HepG2 (cell line): Measurements from ENCODE around the gene FSHB.
A peak's percentile ranks its signal among the peaks of the same experiment; 100 is the strongest.

Experiments
- CHD2 ChIP-seq: IDR thresholded peaks from 2 replicates; pipeline ENCODE4 v1.6.1; 2011; ENCODE audit warnings: low read depth, low read length, improper control_type of control experiment
- EP300 ChIP-seq, 3 experiments: sonication (generic) in 1 of 3; formaldehyde crosslinking in 1 of 3; IDR thresholded peaks; 2 replicates each; pipeline versions ENCODE4 v1.5.1 to v1.6.1; 2011 to 2020; ENCODE audit warnings: low read depth in 2 of 3, low read length in 2 of 3, borderline replicate concordance in 1 of 3, improper control_type of control experiment in 1 of 3, mild to moderate bottlenecking in 1 of 3, missing genetic modification reagents in 1 of 3, moderate library complexity in 1 of 3
- ETV6 ChIP-seq: sonication (generic); formaldehyde crosslinking; conservative IDR thresholded peaks from 2 replicates; pipeline ENCODE4 v1.4.0; 2020; ENCODE audit warnings: missing genetic modification reagents
- FOXK1 ChIP-seq: sonication (generic); formaldehyde crosslinking; IDR thresholded peaks from 2 replicates; pipeline ENCODE4 v1.4.0; 2020; ENCODE audit warnings: low read depth, missing genetic modification reagents, borderline replicate concordance
- HNRNPLL ChIP-seq: fragments of 200-400 bp; formaldehyde crosslinking; IDR thresholded peaks from 2 replicates; pipeline ENCODE4 v1.6.1; 2017; ENCODE audit warnings: mild to moderate bottlenecking, low read depth, low read length; ENCODE audit not compliant: poor library complexity, severe bottlenecking
- MZF1 ChIP-seq: sonication (generic); formaldehyde crosslinking; IDR thresholded peaks from 2 replicates; pipeline ENCODE4 v1.8.1; 2023; ENCODE audit warnings: mild to moderate bottlenecking, missing genetic modification reagents, borderline replicate concordance
- NCOA2 ChIP-seq: sonication (generic); formaldehyde crosslinking; IDR thresholded peaks from 2 replicates; pipeline ENCODE4 v1.8.0; 2022; ENCODE audit warnings: inconsistent platforms
- SP1 ChIP-seq, 2 experiments: fragments of 450-650 bp in 1 of 2; sonication (generic) in 1 of 2; formaldehyde crosslinking in 1 of 2; IDR thresholded peaks; 2 replicates each; pipeline versions ENCODE4 v1.4.0 to v1.6.1; 2016 to 2020; ENCODE audit warnings: missing genetic modification reagents in 1 of 2
- ZNF331 ChIP-seq: sonication (generic); formaldehyde crosslinking; IDR thresholded peaks from 2 replicates; pipeline ENCODE4 v1.4.0; 2020; ENCODE audit warnings: missing genetic modification reagents
- ZNF629 ChIP-seq: sonication (generic); formaldehyde crosslinking; conservative IDR thresholded peaks from 2 replicates; pipeline ENCODE4 v1.5.0; 2020; ENCODE audit warnings: missing genetic modification reagents
- TF ChIP-seq, protein P1 (sequence below): sonication (generic); formaldehyde crosslinking; IDR thresholded peaks from 2 replicates; pipeline ENCODE4 v1.9.0; 2021; ENCODE audit warnings: missing genetic modification reagents, borderline replicate concordance
- TF ChIP-seq, protein P2 (sequence below), 2 experiments: sonication (generic) in 1 of 2; formaldehyde crosslinking in 1 of 2; IDR thresholded peaks; 2 replicates each; pipeline versions ENCODE4 v1.5.1 to v1.6.1; 2011 to 2020; ENCODE audit warnings: borderline replicate concordance in 1 of 2, low read depth in 1 of 2, low read length in 1 of 2, mild to moderate bottlenecking in 1 of 2, missing genetic modification reagents in 1 of 2, moderate library complexity in 1 of 2
- TF ChIP-seq, protein P3 (sequence below): sonication (generic); formaldehyde crosslinking; IDR thresholded peaks from 2 replicates; pipeline ENCODE4 v1.4.0; 2020; ENCODE audit warnings: mild to moderate bottlenecking, missing genetic modification reagents
- TF ChIP-seq, protein P4 (sequence below): sonication (generic); formaldehyde crosslinking; IDR thresholded peaks from 2 replicates; pipeline ENCODE4 v1.5.0; 2020; ENCODE audit warnings: mild to moderate bottlenecking, missing genetic modification reagents, moderate library complexity

DNA sequence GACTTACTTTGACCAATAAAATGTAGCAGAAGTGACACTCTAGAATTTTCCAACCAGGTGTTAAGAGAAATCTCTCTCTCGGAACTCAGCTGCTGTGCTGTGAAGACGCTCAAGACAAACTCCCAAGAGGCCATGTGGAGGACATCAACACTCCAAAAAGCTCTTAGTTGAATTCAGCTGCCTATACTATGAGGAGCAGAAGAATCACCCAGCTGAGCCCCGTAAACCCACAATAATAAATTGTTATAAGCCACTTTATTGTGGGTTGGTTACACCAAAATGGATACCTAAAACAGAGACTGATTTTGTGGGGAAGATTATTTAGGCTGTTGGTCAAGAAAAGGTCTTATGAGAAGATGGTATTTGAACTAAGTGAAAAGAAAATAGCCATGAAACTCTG is 44.1 kb upstream of the FSHB start:
- no peak for TF ChIP-seq HNRNPLL
- TF ChIP-seq, protein P1, sequence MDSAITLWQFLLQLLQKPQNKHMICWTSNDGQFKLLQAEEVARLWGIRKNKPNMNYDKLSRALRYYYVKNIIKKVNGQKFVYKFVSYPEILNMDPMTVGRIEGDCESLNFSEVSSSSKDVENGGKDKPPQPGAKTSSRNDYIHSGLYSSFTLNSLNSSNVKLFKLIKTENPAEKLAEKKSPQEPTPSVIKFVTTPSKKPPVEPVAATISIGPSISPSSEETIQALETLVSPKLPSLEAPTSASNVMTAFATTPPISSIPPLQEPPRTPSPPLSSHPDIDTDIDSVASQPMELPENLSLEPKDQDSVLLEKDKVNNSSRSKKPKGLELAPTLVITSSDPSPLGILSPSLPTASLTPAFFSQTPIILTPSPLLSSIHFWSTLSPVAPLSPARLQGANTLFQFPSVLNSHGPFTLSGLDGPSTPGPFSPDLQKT (CRISPR knock-in tag) = no peak
- no peak for TF ChIP-seq CHD2
- TF ChIP-seq SP1 (IDR thresholded peaks at IDR 0.05) = no peak
- no peak for TF ChIP-seq SP1 (CRISPR knock-in tag; IDR thresholded peaks at IDR 0.05)
- TF ChIP-seq, protein P2, sequence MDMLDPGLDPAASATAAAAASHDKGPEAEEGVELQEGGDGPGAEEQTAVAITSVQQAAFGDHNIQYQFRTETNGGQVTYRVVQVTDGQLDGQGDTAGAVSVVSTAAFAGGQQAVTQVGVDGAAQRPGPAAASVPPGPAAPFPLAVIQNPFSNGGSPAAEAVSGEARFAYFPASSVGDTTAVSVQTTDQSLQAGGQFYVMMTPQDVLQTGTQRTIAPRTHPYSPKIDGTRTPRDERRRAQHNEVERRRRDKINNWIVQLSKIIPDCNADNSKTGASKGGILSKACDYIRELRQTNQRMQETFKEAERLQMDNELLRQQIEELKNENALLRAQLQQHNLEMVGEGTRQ (IDR thresholded peaks at IDR 0.05; ENCODE audit: low read depth, low read length) = no peak
- TF ChIP-seq, protein P2 (CRISPR knock-in tag; IDR thresholded peaks at IDR 0.05; ENCODE audit: borderline replicate concordance) = no peak
- TF ChIP-seq ZNF629 (CRISPR knock-in tag) = no peak
- TF ChIP-seq, protein P3, sequence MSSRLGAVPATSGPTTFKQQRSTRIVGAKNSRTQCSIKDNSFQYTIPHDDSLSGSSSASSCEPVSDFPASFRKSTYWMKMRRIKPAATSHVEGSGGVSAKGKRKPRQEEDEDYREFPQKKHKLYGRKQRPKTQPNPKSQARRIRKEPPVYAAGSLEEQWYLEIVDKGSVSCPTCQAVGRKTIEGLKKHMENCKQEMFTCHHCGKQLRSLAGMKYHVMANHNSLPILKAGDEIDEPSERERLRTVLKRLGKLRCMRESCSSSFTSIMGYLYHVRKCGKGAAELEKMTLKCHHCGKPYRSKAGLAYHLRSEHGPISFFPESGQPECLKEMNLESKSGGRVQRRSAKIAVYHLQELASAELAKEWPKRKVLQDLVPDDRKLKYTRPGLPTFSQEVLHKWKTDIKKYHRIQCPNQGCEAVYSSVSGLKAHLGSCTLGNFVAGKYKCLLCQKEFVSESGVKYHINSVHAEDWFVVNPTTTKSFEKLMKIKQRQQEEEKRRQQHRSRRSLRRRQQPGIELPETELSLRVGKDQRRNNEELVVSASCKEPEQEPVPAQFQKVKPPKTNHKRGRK (CRISPR knock-in tag) = no peak
- TF ChIP-seq, protein P4, sequence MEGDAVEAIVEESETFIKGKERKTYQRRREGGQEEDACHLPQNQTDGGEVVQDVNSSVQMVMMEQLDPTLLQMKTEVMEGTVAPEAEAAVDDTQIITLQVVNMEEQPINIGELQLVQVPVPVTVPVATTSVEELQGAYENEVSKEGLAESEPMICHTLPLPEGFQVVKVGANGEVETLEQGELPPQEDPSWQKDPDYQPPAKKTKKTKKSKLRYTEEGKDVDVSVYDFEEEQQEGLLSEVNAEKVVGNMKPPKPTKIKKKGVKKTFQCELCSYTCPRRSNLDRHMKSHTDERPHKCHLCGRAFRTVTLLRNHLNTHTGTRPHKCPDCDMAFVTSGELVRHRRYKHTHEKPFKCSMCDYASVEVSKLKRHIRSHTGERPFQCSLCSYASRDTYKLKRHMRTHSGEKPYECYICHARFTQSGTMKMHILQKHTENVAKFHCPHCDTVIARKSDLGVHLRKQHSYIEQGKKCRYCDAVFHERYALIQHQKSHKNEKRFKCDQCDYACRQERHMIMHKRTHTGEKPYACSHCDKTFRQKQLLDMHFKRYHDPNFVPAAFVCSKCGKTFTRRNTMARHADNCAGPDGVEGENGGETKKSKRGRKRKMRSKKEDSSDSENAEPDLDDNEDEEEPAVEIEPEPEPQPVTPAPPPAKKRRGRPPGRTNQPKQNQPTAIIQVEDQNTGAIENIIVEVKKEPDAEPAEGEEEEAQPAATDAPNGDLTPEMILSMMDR = no peak
- peak; percentile 24; the same call in 1 of the 2 replicates for TF ChIP-seq ZNF331 (CRISPR knock-in tag)
- TF ChIP-seq EP300 (IDR thresholded peaks at IDR 0.05; ENCODE audit: low read depth in 2 of 2, low read length in 2 of 2) = no peak
- TF ChIP-seq EP300 (CRISPR knock-in tag; IDR thresholded peaks at IDR 0.05; ENCODE audit: borderline replicate concordance) = no peak
- TF ChIP-seq FOXK1 = no peak
- TF ChIP-seq ETV6 (CRISPR knock-in tag) = no peak
- no peak for TF ChIP-seq NCOA2 (CRISPR knock-in tag)
- no peak for TF ChIP-seq MZF1 (CRISPR knock-in tag)
